Brain microvascular endothelial cell (primary cell): ENCODE results near the gene DNAH12.

ENCODE experiments used
- DNase-seq: peaks from one replicate; pipeline ENCODE4 v3.0.0-alpha.2; 2020
- H3K27ac ChIP-seq: fragments of 250-450 bp; sonication (Bioruptor Pico); 2 replicates; pipeline ENCODE4 v1.5.1; 2020; ENCODE audit warnings: mild to moderate bottlenecking, moderate library complexity
- H3K27me3 ChIP-seq: fragments of 250-450 bp; sonication (Bioruptor Pico); replicated peaks from 2 replicates; pipeline ENCODE4 v1.5.1; 2020; ENCODE audit warnings: mild to moderate bottlenecking
- H3K36me3 ChIP-seq: fragments of 250-450 bp; sonication (Bioruptor Pico); replicated peaks from 2 replicates; pipeline ENCODE4 v1.5.1; 2020; ENCODE audit warnings: mild to moderate bottlenecking
- H3K4me3 ChIP-seq: 2 replicates; pipeline ENCODE4 v1.5.1; 2011; ENCODE audit warnings: low read depth, mild to moderate bottlenecking, control low read depth, low read length, moderate library complexity
- in situ Hi-C: cut with HindIII; loops from 2 replicates; pipeline ENCODE4 v1.10.0; 2017; ENCODE audit warnings: low sequenced_read_pairs, low pct_ligation_motif_present
- TF ChIP-seq, protein P1 (sequence below): IDR thresholded peaks from 2 replicates; pipeline ENCODE4 v1.5.1; 2011; ENCODE audit warnings: low read depth, mild to moderate bottlenecking, moderate library complexity, low read length, control low read depth, inconsistent platforms; ENCODE audit errors: missing control alignments

DNAH12 gene

DNA sequence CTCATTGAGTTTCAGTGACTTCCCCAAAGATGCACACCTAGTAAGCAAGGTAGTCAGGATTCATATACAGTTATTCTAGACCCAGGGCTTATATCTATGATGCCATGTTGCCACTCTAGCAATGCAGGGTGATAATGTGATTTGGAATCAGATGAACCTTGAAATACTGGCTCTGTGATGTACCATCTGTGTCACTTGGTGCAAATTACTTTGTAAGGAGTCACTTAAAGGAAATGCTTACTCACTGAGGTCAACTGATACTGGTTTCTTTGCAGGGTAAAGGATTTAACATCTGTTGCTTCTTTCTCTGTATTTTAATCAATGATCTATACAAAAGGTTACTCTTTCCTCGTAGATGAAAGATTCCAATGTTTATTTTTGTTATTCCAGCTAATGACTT lies 262.4 kb downstream of the DNAH12 start:
- TF ChIP-seq, protein P1, sequence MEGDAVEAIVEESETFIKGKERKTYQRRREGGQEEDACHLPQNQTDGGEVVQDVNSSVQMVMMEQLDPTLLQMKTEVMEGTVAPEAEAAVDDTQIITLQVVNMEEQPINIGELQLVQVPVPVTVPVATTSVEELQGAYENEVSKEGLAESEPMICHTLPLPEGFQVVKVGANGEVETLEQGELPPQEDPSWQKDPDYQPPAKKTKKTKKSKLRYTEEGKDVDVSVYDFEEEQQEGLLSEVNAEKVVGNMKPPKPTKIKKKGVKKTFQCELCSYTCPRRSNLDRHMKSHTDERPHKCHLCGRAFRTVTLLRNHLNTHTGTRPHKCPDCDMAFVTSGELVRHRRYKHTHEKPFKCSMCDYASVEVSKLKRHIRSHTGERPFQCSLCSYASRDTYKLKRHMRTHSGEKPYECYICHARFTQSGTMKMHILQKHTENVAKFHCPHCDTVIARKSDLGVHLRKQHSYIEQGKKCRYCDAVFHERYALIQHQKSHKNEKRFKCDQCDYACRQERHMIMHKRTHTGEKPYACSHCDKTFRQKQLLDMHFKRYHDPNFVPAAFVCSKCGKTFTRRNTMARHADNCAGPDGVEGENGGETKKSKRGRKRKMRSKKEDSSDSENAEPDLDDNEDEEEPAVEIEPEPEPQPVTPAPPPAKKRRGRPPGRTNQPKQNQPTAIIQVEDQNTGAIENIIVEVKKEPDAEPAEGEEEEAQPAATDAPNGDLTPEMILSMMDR = no peak
- Histone ChIP-seq H3K4me3 (no peak overlapping the region), H3K27me3 (no peaks in the 10 kb centered on the region), H3K27ac (no peak overlapping the region), H3K36me3 (no peaks in the 10 kb centered on the region)
- DNase-seq = peak; percentile 28
- in situ Hi-C loops = no loop called here

DNA sequence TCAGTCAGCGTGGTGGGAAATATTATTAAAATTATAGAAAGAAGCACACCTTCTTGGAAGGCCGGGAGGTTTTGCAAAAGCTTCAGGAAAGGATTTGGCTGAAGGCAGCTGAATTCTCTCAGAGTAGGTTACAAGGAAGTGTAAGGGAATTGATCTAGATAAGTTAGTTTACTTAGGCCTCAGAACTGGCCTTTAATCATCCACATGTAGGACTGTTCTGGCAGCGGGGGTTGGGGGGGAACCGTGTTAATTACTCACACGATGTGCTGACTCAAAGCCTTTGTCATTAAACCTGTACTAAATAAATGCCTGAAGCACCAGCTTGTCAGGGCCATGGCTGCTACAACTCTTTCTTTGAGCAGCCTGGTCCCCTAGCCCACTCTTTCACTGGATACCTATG lies 264.5 kb downstream of the DNAH12 start:
- TF ChIP-seq, protein P1 = no peak
- in situ Hi-C loops = no loop called here

DNA sequence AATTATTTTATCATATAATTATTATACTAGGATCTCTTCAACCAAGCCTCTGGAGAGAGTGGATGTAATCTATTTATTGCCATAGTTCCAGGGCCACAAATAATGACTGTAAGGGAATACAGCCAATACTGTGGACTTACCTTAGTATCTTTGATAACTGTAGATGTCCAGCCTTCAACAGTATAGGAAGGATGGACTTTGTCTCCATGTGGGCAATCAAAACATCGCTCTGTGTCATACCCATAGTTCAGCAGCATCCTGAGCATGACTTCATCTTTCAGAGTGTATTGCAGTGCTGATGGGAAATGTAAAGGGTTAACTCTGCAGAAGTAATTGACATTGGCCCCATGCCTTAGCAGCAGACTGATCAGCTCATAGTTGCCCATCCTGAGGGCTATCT lies 265.9 kb downstream of the DNAH12 start:
- TF ChIP-seq, protein P1 = no peak
- in situ Hi-C loops = no loop called here
- Histone ChIP-seq H3K4me3 (no peak overlapping the region), H3K27ac (no peak overlapping the region), H3K27me3 (no peaks in the 10 kb centered on the region), H3K36me3 (no peaks in the 10 kb centered on the region)
- no peak for DNase-seq

More for the DNA sequence above, 264.5 kb downstream of the DNAH12 start:
- DNase-seq = no peak
- Histone ChIP-seq H3K4me3 (no peak overlapping the region), H3K27me3 (no peaks in the 10 kb centered on the region), H3K27ac (no peak overlapping the region), H3K36me3 (no peaks in the 10 kb centered on the region)

DNA sequence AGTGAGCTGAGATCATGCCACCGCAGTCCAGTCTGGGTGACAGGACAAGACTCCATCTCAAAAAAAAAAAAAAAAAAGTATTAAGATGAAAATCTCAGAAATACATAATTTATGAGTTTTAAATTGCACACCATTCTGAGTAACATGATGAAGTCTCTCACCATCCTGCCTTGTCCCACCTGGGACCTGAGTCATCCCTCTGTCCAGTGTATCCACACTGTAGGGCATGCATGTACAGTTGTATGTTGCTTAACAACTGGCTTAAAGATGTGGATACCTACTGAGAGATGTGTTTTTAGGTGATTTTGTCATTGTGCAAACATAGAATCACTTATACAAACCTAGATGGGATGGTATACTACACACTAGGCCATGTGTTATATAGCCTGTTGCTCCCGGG lies 268.8 kb downstream of the DNAH12 start:
- Histone ChIP-seq H3K4me3 (no peak overlapping the region), H3K27ac (no peak overlapping the region), H3K27me3 (no peaks in the 10 kb centered on the region), H3K36me3 (no peaks in the 10 kb centered on the region)
- in situ Hi-C loops = no loop called here
- TF ChIP-seq, protein P1 = no peak
- no peak for DNase-seq

DNA sequence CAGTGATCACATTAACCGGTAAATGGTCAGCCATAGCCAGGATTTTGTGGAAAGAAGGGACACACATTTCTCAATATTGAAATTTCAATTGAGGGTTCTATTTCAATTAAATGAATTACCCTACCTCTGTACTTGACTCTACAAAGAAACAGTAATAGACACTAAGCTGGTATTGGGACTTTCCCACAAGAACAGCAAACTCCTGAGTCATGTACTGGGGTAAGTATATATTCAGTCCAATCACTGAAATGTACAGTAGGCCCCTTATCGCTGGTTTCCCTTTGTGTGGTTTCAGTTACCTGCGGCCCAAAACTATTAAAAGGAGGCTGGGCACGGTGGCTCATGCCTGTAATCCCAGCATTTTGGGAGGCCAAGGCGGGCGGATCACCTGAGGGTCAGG lies 269.3 kb downstream of the DNAH12 start:
- TF ChIP-seq, protein P1 = no peak
- Histone ChIP-seq H3K27ac (no peak overlapping the region), H3K27me3 (no peaks in the 10 kb centered on the region), H3K4me3 (no peak overlapping the region), H3K36me3 (peaks cover 1% of the 10 kb centered on the region)
- DNase-seq = no peak
- in situ Hi-C loops = no loop called here

DNA sequence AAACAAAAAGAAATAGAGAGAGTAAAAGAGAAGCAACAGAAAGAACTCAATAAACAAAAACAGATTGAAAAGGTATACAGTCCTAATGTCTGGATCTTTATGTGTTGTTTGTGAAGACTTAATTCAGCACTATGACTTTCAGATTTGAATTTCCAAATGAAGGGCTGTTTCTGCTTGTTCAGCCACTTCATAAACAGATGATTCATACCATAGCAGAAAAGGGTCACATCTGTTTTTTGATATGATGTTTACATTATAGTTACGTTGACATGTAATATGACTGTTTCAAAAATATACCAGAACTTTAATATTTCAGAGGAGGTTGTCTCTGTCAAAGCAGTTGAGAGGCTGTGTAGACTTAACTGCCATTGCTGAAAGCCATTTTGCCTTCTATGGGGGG lies 275.7 kb downstream of the DNAH12 start:
- in situ Hi-C loops = no loop called here
- no peak for DNase-seq
- TF ChIP-seq, protein P1 = no peak
- Histone ChIP-seq H3K36me3 (peaks cover 31% of the 10 kb centered on the region), H3K27ac (no peak overlapping the region), H3K27me3 (no peaks in the 10 kb centered on the region), H3K4me3 (no peak overlapping the region)
